ENCODE results near the gene LARP1B.

DNA sequence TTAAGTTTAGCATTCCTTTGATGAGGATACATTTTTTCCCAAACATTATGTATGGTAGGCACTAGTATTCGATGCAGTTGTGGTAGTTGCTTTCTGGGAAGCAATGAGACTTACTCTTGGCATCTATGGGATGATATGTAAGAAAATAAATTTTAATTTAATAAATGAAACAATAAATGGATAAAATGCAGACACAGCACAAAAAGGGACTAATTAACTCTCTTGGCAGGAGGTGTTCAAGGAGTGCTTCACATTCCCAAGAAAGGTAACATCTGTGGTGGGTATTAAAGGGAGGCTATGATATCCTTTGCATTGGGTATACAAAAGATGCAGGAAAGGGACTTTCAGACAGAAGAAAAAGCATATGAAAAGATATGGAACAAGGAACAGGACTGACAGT is 115.5 kb downstream of the LARP1B start:
- TF ChIP-seq TAF1 (IDR thresholded peaks at IDR 0.05; ENCODE audit: control insufficient read depth, extremely low read depth, insufficient read depth, low read length, severe bottlenecking): no peak
- no peak for TF ChIP-seq CTCF (IDR thresholded peaks at IDR 0.05 in 2 of 3, conservative IDR thresholded peaks at IDR 0.05 in 1 of 3; ENCODE audit: insufficient read depth in 2 of 3, low read depth in 1 of 3, low read length in 3 of 3)
- TF ChIP-seq RAD21 (CRISPR knock-in tag; conservative IDR thresholded peaks at IDR 0.05 in 1 of 2, IDR thresholded peaks at IDR 0.05 in 1 of 2): no peak
- no peak for TF ChIP-seq EZH2 (IDR thresholded peaks at IDR 0.05; ENCODE audit: borderline replicate concordance, low read depth, low read length)
- no peak for TF ChIP-seq SPI1 (IDR thresholded peaks at IDR 0.05; ENCODE audit: borderline replicate concordance, low read depth, low read length)
- no peak for TF ChIP-seq FOS (IDR thresholded peaks at IDR 0.05; ENCODE audit: extremely low read depth, insufficient read length)
- TF ChIP-seq FOXK2 (conservative IDR thresholded peaks at IDR 0.05 in 1 of 2, IDR thresholded peaks at IDR 0.05 in 1 of 2; ENCODE audit: low read depth in 2 of 2): no peak
- TF ChIP-seq HMGN3 (IDR thresholded peaks at IDR 0.05; ENCODE audit: borderline replicate concordance, extremely low read depth, insufficient read length, low read depth, low read length): no peak
- TF ChIP-seq, protein P1, sequence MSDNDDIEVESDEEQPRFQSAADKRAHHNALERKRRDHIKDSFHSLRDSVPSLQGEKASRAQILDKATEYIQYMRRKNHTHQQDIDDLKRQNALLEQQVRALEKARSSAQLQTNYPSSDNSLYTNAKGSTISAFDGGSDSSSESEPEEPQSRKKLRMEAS (CRISPR knock-in tag; IDR thresholded peaks at IDR 0.05): no peak
